ENCODE measurements around the gene KCNG1.

DNA sequence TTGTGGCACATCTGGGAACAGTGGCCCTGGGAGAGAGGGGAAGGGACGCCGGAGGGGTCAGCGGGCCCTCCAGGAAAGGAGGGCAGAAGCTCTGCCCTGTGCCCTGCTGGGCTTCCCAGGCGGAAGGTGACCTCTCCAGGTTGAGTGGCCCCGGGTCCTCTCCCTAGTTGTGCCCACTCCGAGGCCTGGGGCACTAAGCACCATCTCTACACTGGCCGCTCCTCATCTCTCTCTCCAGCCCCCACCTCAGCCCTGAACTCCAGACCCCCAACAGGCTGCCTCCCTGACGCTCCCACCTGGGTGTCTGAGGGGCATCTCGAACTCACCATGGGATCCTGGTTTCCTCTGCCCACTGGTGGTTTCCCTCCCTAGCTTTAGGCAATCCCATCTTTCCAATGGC lies 18.1 kb downstream of the KCNG1 start:
- TF ChIP-seq EZH2 (conservative IDR thresholded peaks at IDR 0.05; ENCODE audit: low read depth, low read length) (no peak), EP300 (IDR thresholded peaks at IDR 0.05; ENCODE audit: low read depth in 2 of 2, low read length in 2 of 2) (no peak), EP300 (CRISPR knock-in tag; IDR thresholded peaks at IDR 0.05; ENCODE audit: borderline replicate concordance) (no peak), NFE2 (CRISPR knock-in tag; IDR thresholded peaks at IDR 0.05) (no peak), YY1 (IDR thresholded peaks at IDR 0.05; ENCODE audit: insufficient read depth, insufficient replicate concordance, low read depth, low read length) (no peak), ZNF232 (CRISPR knock-in tag; IDR thresholded peaks at IDR 0.05; ENCODE audit: borderline replicate concordance) (no peak), ZNF639 (CRISPR knock-in tag; conservative IDR thresholded peaks at IDR 0.05) (no peak), ZNF629 (CRISPR knock-in tag; conservative IDR thresholded peaks at IDR 0.05) (no peak), SP1 (IDR thresholded peaks at IDR 0.05) (no peak), SP1 (CRISPR knock-in tag; IDR thresholded peaks at IDR 0.05) (no peak), ZNF546 (CRISPR knock-in tag; conservative IDR thresholded peaks at IDR 0.05) (no peak), ZNF331 (CRISPR knock-in tag; IDR thresholded peaks at IDR 0.05) (no peak)
- TF ChIP-seq, protein P1, sequence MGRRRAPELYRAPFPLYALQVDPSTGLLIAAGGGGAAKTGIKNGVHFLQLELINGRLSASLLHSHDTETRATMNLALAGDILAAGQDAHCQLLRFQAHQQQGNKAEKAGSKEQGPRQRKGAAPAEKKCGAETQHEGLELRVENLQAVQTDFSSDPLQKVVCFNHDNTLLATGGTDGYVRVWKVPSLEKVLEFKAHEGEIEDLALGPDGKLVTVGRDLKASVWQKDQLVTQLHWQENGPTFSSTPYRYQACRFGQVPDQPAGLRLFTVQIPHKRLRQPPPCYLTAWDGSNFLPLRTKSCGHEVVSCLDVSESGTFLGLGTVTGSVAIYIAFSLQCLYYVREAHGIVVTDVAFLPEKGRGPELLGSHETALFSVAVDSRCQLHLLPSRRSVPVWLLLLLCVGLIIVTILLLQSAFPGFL (CRISPR knock-in tag; IDR thresholded peaks at IDR 0.05): no peak
- TF ChIP-seq, protein P2, sequence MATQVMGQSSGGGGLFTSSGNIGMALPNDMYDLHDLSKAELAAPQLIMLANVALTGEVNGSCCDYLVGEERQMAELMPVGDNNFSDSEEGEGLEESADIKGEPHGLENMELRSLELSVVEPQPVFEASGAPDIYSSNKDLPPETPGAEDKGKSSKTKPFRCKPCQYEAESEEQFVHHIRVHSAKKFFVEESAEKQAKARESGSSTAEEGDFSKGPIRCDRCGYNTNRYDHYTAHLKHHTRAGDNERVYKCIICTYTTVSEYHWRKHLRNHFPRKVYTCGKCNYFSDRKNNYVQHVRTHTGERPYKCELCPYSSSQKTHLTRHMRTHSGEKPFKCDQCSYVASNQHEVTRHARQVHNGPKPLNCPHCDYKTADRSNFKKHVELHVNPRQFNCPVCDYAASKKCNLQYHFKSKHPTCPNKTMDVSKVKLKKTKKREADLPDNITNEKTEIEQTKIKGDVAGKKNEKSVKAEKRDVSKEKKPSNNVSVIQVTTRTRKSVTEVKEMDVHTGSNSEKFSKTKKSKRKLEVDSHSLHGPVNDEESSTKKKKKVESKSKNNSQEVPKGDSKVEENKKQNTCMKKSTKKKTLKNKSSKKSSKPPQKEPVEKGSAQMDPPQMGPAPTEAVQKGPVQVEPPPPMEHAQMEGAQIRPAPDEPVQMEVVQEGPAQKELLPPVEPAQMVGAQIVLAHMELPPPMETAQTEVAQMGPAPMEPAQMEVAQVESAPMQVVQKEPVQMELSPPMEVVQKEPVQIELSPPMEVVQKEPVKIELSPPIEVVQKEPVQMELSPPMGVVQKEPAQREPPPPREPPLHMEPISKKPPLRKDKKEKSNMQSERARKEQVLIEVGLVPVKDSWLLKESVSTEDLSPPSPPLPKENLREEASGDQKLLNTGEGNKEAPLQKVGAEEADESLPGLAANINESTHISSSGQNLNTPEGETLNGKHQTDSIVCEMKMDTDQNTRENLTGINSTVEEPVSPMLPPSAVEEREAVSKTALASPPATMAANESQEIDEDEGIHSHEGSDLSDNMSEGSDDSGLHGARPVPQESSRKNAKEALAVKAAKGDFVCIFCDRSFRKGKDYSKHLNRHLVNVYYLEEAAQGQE (IDR thresholded peaks at IDR 0.05; ENCODE audit: borderline replicate concordance in 1 of 2, low read depth in 1 of 2, low read length in 2 of 2): no peak
- TF ChIP-seq, protein P3, sequence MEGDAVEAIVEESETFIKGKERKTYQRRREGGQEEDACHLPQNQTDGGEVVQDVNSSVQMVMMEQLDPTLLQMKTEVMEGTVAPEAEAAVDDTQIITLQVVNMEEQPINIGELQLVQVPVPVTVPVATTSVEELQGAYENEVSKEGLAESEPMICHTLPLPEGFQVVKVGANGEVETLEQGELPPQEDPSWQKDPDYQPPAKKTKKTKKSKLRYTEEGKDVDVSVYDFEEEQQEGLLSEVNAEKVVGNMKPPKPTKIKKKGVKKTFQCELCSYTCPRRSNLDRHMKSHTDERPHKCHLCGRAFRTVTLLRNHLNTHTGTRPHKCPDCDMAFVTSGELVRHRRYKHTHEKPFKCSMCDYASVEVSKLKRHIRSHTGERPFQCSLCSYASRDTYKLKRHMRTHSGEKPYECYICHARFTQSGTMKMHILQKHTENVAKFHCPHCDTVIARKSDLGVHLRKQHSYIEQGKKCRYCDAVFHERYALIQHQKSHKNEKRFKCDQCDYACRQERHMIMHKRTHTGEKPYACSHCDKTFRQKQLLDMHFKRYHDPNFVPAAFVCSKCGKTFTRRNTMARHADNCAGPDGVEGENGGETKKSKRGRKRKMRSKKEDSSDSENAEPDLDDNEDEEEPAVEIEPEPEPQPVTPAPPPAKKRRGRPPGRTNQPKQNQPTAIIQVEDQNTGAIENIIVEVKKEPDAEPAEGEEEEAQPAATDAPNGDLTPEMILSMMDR (CRISPR knock-in tag; IDR thresholded peaks at IDR 0.05): no peak
